ENCODE measurements around the gene FHIT.

The FHIT gene

DNA sequence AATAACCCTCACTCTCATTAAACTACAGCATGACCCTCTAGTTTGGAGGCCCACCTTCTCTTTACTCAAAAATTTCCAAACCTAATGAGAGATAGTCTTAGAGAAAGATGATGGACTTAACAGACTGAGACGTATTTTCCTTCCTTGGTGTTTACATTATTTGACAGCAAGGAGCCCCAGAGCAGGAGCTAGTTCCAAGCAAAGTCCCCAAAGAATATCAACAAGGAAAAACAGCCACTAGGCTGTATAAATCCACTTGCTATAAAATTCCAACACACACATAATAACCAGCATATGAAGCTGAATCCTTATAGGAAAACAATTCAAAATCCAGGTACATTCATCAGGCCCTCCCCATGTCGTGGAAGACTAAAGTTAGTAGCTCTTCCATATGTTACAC, 660.0 kb downstream of the FHIT start:
- Histone ChIP-seq H3K27ac (no peak overlapping the region), H3K9me3 (ENCODE audit: control insufficient read depth, low read length) (no peaks in the 10 kb centered on the region), H3K9ac (no peak overlapping the region), H2AFZ (no peak overlapping the region), H3K4me1 (no peaks in the 10 kb centered on the region), H3K27me3 (ENCODE audit: control insufficient read depth, insufficient read depth, low read length) (no peaks in the 10 kb centered on the region), H3K36me3 (ENCODE audit: control insufficient read depth, insufficient read depth, low read length) (no peaks in the 10 kb centered on the region), H3K4me2 (ENCODE audit: low read length) (no peak overlapping the region), H3K79me2 (no peaks in the 10 kb centered on the region), H3K4me3 (ENCODE audit: low read depth, low read length) (no peak overlapping the region)
- TF ChIP-seq, protein P1, sequence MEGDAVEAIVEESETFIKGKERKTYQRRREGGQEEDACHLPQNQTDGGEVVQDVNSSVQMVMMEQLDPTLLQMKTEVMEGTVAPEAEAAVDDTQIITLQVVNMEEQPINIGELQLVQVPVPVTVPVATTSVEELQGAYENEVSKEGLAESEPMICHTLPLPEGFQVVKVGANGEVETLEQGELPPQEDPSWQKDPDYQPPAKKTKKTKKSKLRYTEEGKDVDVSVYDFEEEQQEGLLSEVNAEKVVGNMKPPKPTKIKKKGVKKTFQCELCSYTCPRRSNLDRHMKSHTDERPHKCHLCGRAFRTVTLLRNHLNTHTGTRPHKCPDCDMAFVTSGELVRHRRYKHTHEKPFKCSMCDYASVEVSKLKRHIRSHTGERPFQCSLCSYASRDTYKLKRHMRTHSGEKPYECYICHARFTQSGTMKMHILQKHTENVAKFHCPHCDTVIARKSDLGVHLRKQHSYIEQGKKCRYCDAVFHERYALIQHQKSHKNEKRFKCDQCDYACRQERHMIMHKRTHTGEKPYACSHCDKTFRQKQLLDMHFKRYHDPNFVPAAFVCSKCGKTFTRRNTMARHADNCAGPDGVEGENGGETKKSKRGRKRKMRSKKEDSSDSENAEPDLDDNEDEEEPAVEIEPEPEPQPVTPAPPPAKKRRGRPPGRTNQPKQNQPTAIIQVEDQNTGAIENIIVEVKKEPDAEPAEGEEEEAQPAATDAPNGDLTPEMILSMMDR (IDR thresholded peaks at IDR 0.05) = no peak

DNA sequence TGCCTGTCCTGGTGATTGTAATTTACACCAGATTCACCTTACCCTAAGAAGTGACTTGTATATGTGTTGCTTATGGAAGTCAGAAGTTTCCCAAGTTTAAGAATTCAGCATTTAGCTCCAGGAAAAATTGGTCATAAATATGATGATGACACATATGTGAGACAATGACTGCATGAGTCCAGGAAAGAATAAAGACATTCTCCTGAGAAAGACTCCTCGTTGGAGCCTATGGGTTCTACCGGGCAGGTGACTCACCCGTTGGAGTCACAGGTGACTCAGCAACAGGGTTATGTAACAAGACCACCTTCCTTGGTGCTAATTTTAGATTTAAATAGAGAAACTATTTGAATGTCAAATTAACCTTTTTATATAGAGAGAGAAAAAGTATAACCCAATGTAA, 662.4 kb downstream of the FHIT start:
- H3K27me3 ChIP-seq (ENCODE audit: control insufficient read depth, insufficient read depth, low read length) = no peaks in the 10 kb centered on the region
- TF ChIP-seq, protein P1 (IDR thresholded peaks at IDR 0.05) = no peak
- H3K9me3 ChIP-seq (ENCODE audit: control insufficient read depth, low read length) = no peaks in the 10 kb centered on the region
- H3K36me3 ChIP-seq (ENCODE audit: control insufficient read depth, insufficient read depth, low read length) = no peaks in the 10 kb centered on the region
- no peak overlapping the region for H3K27ac ChIP-seq
- H3K4me3 ChIP-seq (ENCODE audit: low read depth, low read length) = no peak overlapping the region
- no peaks in the 10 kb centered on the region for H3K4me1 ChIP-seq
- H3K9ac ChIP-seq = no peak overlapping the region
- H3K79me2 ChIP-seq = no peaks in the 10 kb centered on the region
- no peak overlapping the region for H2AFZ ChIP-seq
- no peak overlapping the region for H3K4me2 ChIP-seq (ENCODE audit: low read length)

DNA sequence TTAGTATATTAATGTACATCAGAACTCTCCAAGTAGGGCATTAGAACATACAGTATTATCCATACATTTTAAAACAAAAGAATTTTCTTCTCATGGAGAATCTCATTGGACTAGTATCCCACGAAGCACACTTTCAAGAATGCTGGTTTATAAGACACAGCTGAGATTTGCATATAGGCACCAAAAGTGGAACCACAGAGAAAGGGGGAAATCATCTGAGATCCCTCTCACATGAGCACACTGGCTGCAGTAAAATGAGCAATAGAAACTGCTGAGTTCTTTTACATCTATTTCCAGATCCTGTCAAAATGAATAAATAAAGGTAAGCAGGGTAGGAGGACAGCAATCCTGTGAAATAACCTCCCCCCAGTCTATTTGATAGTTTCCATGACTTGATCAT, 665.3 kb downstream of the FHIT start:
- Histone ChIP-seq H3K4me1 (no peaks in the 10 kb centered on the region), H3K27me3 (ENCODE audit: control insufficient read depth, insufficient read depth, low read length) (no peaks in the 10 kb centered on the region), H3K36me3 (ENCODE audit: control insufficient read depth, insufficient read depth, low read length) (no peaks in the 10 kb centered on the region), H3K27ac (no peak overlapping the region), H2AFZ (no peak overlapping the region), H3K9me3 (ENCODE audit: control insufficient read depth, low read length) (no peaks in the 10 kb centered on the region), H3K9ac (no peak overlapping the region), H3K4me2 (ENCODE audit: low read length) (no peak overlapping the region), H3K4me3 (ENCODE audit: low read depth, low read length) (no peak overlapping the region), H3K79me2 (no peaks in the 10 kb centered on the region)
- TF ChIP-seq, protein P1 (IDR thresholded peaks at IDR 0.05) = no peak

DNA sequence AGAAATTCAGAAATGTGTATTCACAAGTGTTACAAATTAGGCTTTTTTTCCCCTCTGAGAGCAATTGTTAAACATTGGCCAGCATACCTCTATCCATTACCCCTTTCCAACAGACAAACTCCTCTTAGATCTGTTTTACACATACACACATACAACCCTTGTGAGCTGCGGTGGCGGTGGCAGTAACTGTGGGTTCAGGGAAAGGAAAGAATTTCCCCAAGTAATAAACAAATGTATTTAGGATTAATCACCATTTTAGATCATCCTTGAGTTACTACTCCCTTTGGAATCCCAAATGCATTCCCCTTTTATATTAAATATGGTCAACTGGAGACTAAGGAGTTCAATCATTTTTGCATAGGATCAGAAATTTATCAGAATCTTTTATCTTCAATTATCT, 667.0 kb downstream of the FHIT start:
- no peak overlapping the region for H3K27ac ChIP-seq
- TF ChIP-seq, protein P1 (IDR thresholded peaks at IDR 0.05) = no peak

DNA sequence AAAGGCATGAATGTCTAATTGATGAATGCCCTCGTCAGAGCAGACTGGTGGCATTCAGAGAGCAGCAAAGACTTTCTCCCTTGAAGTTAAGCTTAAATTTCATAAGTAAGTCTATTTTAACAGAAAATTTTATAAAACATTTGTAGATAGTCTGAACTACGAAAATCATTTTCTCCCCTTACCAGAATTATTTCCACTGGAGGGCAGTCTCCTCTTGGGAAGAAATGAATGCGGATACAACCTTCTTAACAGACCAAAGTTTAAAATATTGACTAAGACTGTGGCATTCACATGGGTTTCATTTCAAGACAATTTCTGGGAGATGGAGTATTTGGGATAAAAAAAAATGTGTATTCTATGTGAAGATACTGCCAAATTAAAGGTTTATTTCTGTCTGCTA, 669.0 kb downstream of the FHIT start:
- no peak overlapping the region for H3K27ac ChIP-seq
- H2AFZ ChIP-seq = no peak overlapping the region
- no peaks in the 10 kb centered on the region for H3K79me2 ChIP-seq
- no peak overlapping the region for H3K4me2 ChIP-seq (ENCODE audit: low read length)
- no peak overlapping the region for H3K4me3 ChIP-seq (ENCODE audit: low read depth, low read length)
- H3K27me3 ChIP-seq (ENCODE audit: control insufficient read depth, insufficient read depth, low read length) = no peaks in the 10 kb centered on the region
- no peaks in the 10 kb centered on the region for H3K36me3 ChIP-seq (ENCODE audit: control insufficient read depth, insufficient read depth, low read length)
- TF ChIP-seq, protein P1 (IDR thresholded peaks at IDR 0.05) = no peak
- H3K4me1 ChIP-seq = no peaks in the 10 kb centered on the region
- no peak overlapping the region for H3K9ac ChIP-seq
- H3K9me3 ChIP-seq (ENCODE audit: control insufficient read depth, low read length) = no peaks in the 10 kb centered on the region

More for the DNA sequence above, 667.0 kb downstream of the FHIT start:
- no peak overlapping the region for H3K9ac ChIP-seq
- no peak overlapping the region for H2AFZ ChIP-seq
- no peak overlapping the region for H3K4me3 ChIP-seq (ENCODE audit: low read depth, low read length)
- H3K4me2 ChIP-seq (ENCODE audit: low read length) = no peak overlapping the region
- no peaks in the 10 kb centered on the region for H3K36me3 ChIP-seq (ENCODE audit: control insufficient read depth, insufficient read depth, low read length)
- no peaks in the 10 kb centered on the region for H3K9me3 ChIP-seq (ENCODE audit: control insufficient read depth, low read length)
- H3K4me1 ChIP-seq = no peaks in the 10 kb centered on the region
- no peaks in the 10 kb centered on the region for H3K27me3 ChIP-seq (ENCODE audit: control insufficient read depth, insufficient read depth, low read length)
- H3K79me2 ChIP-seq = no peaks in the 10 kb centered on the region
